Panc1 (cell line): ENCODE results near the gene COPS8. TPM values are rescaled to one million over a fixed set of nuclear protein-coding genes. Genes with fewer than 3 reads are reported as not detected.

Source experiments
- ATAC-seq: fragments of 200-7000 bp; cut with Tn5 transposase; 2 replicates; pipeline ENCODE4 v1.9.1; 2020; ENCODE audit warnings: mild to moderate bottlenecking, moderate library complexity
- BruUV-seq: library from RNA; stranded (reverse); fragments of 400-500 nt; replicated peaks from 2 replicates; lab custom pipeline; 2021; lab: Mats Ljungman, UMichigan
- CTCF ChIA-PET: fragments of 300-600 bp; sonication (Branson Sonifier 250); formaldehyde crosslinking; loops from one replicate; lab custom pipeline; 2022; ENCODE audit warnings: antibody characterized with exemption; lab: Charles Lee
- POLR2A ChIA-PET: fragments of 300-600 bp; sonication (Branson Sonifier 250); formaldehyde crosslinking; loops from one replicate; lab custom pipeline; 2022; ENCODE audit warnings: antibody characterized with exemption; lab: Charles Lee
- DNase-seq: peaks from one replicate; pipeline ENCODE4 v3.0.0-alpha.2; 2010; ENCODE audit warnings: low read depth, low spot score
- H3K27ac ChIP-seq: 2 replicates; pipeline ENCODE4 v1.5.1; 2011; ENCODE audit warnings: mild to moderate bottlenecking, low read length, inconsistent platforms
- H3K27me3 ChIP-seq: fragments of 200-500 bp; sonication (Bioruptor generic); 2 replicates; pipeline ENCODE4 v1.6.0; 2014; ENCODE audit warnings: low read length, inconsistent platforms; ENCODE audit not compliant: control insufficient read depth, insufficient read depth
- H3K36me3 ChIP-seq: fragments of 200-500 bp; sonication (Bioruptor generic); 2 replicates; pipeline ENCODE4 v1.5.1; 2014; ENCODE audit warnings: inconsistent platforms, mild to moderate bottlenecking, low read length, moderate library complexity; ENCODE audit not compliant: control insufficient read depth, insufficient read depth
- H3K4me1 ChIP-seq: 2 replicates; pipeline ENCODE4 v1.5.1; 2011; ENCODE audit warnings: inconsistent platforms, mild to moderate bottlenecking, low read length, moderate library complexity; ENCODE audit not compliant: control insufficient read depth, insufficient read depth
- H3K4me3 ChIP-seq, 2 experiments: 2 replicates each; pipeline ENCODE4 v1.5.1; 2011 to 2012; ENCODE audit warnings: low read depth in 2 of 2, low read length in 2 of 2, mild to moderate bottlenecking in 2 of 2, inconsistent platforms in 1 of 2, moderate library complexity in 1 of 2
- H3K9me3 ChIP-seq: fragments of 200-500 bp; sonication (Bioruptor generic); 2 replicates; pipeline ENCODE4 v1.5.1; 2014; ENCODE audit warnings: low read depth, mild to moderate bottlenecking, inconsistent platforms, low read length, moderate library complexity; ENCODE audit not compliant: control insufficient read depth, insufficient read depth
- CTCF ChIP-seq: fragments of 450-650 bp; IDR thresholded peaks from 2 replicates; pipeline ENCODE4 v1.5.1; 2017; ENCODE audit warnings: mild to moderate bottlenecking
- POLR2AphosphoS5 ChIP-seq: IDR thresholded peaks from 2 replicates; pipeline ENCODE4 v1.6.1; 2012; ENCODE audit warnings: mild to moderate bottlenecking, low read depth, low read length, moderate library complexity
- REST ChIP-seq, 2 experiments: IDR thresholded peaks; 2 replicates each; pipeline ENCODE4 v1.6.1; 2011 to 2012; ENCODE audit warnings: low read depth in 2 of 2, control low read depth in 1 of 2, low read length in 1 of 2, mild to moderate bottlenecking in 1 of 2, moderate library complexity in 1 of 2; ENCODE audit not compliant: insufficient read depth in 1 of 2
- SIN3A ChIP-seq: IDR thresholded peaks from 2 replicates; pipeline ENCODE4 v1.6.1; 2012; ENCODE audit warnings: low read depth, mild to moderate bottlenecking, low read length, moderate library complexity, borderline replicate concordance; ENCODE audit not compliant: insufficient read depth
- TCF7L2 ChIP-seq: IDR thresholded peaks from 2 replicates; pipeline ENCODE4 v1.6.1; 2011; ENCODE audit warnings: mild to moderate bottlenecking, low read depth, low read length, inconsistent platforms
- in situ Hi-C: cut with HindIII; loops from 2 replicates; pipeline ENCODE4 v1.10.0; 2016; ENCODE audit warnings: low sequenced_read_pairs, low pct_unique_long_range_greater_than_20kb
- intact Hi-C: fragments of 100-400 bp; cut with micrococcal nuclease; formaldehyde crosslinking; loops from one replicate; pipeline ENCODE4 v1.10.0; 2022; ENCODE audit not compliant: unreplicated experiment
- total RNA-seq: library from RNA; stranded (reverse); gene quantifications from one replicate; pipeline ENCODE4 v1.2.1, GENCODE V29; 2021; ENCODE audit not compliant: unreplicated experiment

COPS8 gene
- total RNA-seq, 1 experiment from 2014 or later = 57.9 TPM

GRCh38 chr2:237041231-237041630 is 44.5 kb upstream of the COPS8 start:
- in situ Hi-C loops (no loop called here), intact Hi-C loops (no loop called here)
- no TSS peak for BruUV-seq
- ChIA-PET POLR2A (no interaction called here), CTCF (no interaction called here)
- no peak for TF ChIP-seq POLR2AphosphoS5
- Histone ChIP-seq H3K4me1 (no peaks in the 10 kb centered on the region), H3K9me3 (no peaks in the 10 kb centered on the region), H3K36me3 (no peaks in the 10 kb centered on the region), H3K27me3 (peaks cover 19% of the 10 kb centered on the region), H3K27ac (no peak overlapping the region), H3K4me3 (no peak overlapping the region)
- ATAC-seq (no peak), DNase-seq (no peak)

GRCh38 chr2:237042101-237042500 is 43.6 kb upstream of the COPS8 start:
- no peak for DNase-seq
- Histone ChIP-seq H3K4me1 (no peaks in the 10 kb centered on the region), H3K36me3 (no peaks in the 10 kb centered on the region), H3K9me3 (no peaks in the 10 kb centered on the region), H3K4me3 (no peak overlapping the region), H3K27me3 (peaks cover 18% of the 10 kb centered on the region), H3K27ac (no peak overlapping the region)
- POLR2A ChIA-PET = no interaction called here
- intact Hi-C loops (no loop called here), in situ Hi-C loops (no loop called here)
- ATAC-seq = no peak
- CTCF ChIA-PET = no interaction called here
- TF ChIP-seq REST (IDR thresholded peaks at IDR 0.05; ENCODE audit: insufficient read depth in 1 of 2, low read depth in 2 of 2, low read length in 1 of 2) (no peak), SIN3A (no peak), POLR2AphosphoS5 (no peak), TCF7L2 (no peak), CTCF (no peak)
- BruUV-seq = no TSS peak

GRCh38 chr2:237043866-237044265 is 41.8 kb upstream of the COPS8 start:
- Histone ChIP-seq H3K36me3 (no peaks in the 10 kb centered on the region), H3K27ac (no peak overlapping the region), H3K4me3 (no peak overlapping the region), H3K9me3 (peaks cover 7% of the 10 kb centered on the region; the same call in 1 of the 2 replicates), H3K27me3 (peaks cover 18% of the 10 kb centered on the region), H3K4me1 (no peaks in the 10 kb centered on the region)
- ChIA-PET POLR2A (no interaction called here), CTCF (no interaction called here)
- intact Hi-C loops (no loop called here), in situ Hi-C loops (no loop called here)
- no peak for TF ChIP-seq TCF7L2
- TF ChIP-seq POLR2AphosphoS5 = no peak
- TF ChIP-seq CTCF = no peak
- TF ChIP-seq SIN3A = no peak
- TF ChIP-seq REST (IDR thresholded peaks at IDR 0.05; ENCODE audit: insufficient read depth in 1 of 2, low read depth in 2 of 2, low read length in 1 of 2) = no peak
- DNase-seq (no peak), ATAC-seq (no peak)
- BruUV-seq = no TSS peak
